HFFc6 (cell line): Measurements from ENCODE around the gene CACFD1. TPM values are rescaled to one million over a fixed set of nuclear protein-coding genes. Genes with fewer than 3 reads are reported as not detected.

ENCODE experiments used
- DNase-seq: peaks from one replicate; pipeline ENCODE4 v3.0.0-alpha.2; 2018
- H3K27ac Mint-ChIP-seq: 2 replicates; pipeline ENCODE4 v1.8.0; 2020; ENCODE audit warnings: mild to moderate bottlenecking, mixed read lengths
- H3K27me3 Mint-ChIP-seq: 2 replicates; pipeline ENCODE4 v1.8.0; 2021; ENCODE audit warnings: mild to moderate bottlenecking, moderate library complexity, mixed read lengths; ENCODE audit not compliant: insufficient read depth
- H3K36me3 Mint-ChIP-seq: 2 replicates; pipeline ENCODE4 v1.8.0; 2021; ENCODE audit warnings: low read depth, mixed read lengths
- H3K4me1 Mint-ChIP-seq: 2 replicates; pipeline ENCODE4 v1.8.0; 2020; ENCODE audit warnings: low read depth, mixed read lengths
- H3K4me3 Mint-ChIP-seq: 2 replicates; pipeline ENCODE4 v1.8.0; 2020; ENCODE audit warnings: mild to moderate bottlenecking, moderate library complexity, mixed read lengths
- H3K9me3 Mint-ChIP-seq: 2 replicates; pipeline ENCODE4 v1.8.0; 2020; ENCODE audit warnings: mild to moderate bottlenecking, mixed read lengths
- total RNA-seq, 6 experiments: library from RNA; stranded (reverse); fragmentation: NEBNext Ultra II Directional; extraction: Animal tissue kit (Norgen Biotek cat#: 25700); gene quantifications; 2 replicates in 1 of 6; 3 replicates in 5 of 6; pipeline ENCODE4 v1.2.3, GENCODE V29; 2021
- TF ChIP-seq, protein P1 (sequence below): fragments of 200-600 bp; sonication (generic); IDR thresholded peaks from 2 replicates; pipeline ENCODE4 v1.5.0; 2021; ENCODE audit warnings: antibody characterized with exemption, mild to moderate bottlenecking

The CACFD1 gene
- total RNA-seq, 6 experiments from 2014 or later, result 5.0 to 9.1 (median 6.7) TPM

DNA sequence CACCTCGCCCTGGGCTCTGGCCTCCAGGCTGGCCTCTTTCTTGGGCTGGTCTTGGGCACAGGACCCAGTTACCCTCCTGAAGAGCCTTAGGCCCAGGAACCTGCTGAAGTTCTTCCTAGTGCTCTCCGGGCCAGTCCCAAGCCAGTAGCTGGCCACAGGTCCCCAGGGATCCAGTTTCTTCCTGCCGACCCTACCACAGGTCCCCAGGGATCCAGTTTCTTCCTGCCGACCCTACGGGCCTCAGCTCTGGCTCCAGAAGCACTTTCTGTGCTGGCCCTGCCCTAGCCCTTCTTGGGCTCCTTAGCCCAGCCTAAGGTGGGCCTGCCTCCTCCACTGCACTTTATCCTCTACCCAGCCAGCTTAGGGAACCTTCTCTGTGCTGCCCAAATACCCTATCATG is 18.2 kb upstream of the CACFD1 start:
- no peaks in the 10 kb centered on the region for H3K4me1 Mint-ChIP-seq
- no peak overlapping the region for H3K4me3 Mint-ChIP-seq
- no peak for DNase-seq
- no peaks in the 10 kb centered on the region for H3K36me3 Mint-ChIP-seq
- TF ChIP-seq, protein P1, sequence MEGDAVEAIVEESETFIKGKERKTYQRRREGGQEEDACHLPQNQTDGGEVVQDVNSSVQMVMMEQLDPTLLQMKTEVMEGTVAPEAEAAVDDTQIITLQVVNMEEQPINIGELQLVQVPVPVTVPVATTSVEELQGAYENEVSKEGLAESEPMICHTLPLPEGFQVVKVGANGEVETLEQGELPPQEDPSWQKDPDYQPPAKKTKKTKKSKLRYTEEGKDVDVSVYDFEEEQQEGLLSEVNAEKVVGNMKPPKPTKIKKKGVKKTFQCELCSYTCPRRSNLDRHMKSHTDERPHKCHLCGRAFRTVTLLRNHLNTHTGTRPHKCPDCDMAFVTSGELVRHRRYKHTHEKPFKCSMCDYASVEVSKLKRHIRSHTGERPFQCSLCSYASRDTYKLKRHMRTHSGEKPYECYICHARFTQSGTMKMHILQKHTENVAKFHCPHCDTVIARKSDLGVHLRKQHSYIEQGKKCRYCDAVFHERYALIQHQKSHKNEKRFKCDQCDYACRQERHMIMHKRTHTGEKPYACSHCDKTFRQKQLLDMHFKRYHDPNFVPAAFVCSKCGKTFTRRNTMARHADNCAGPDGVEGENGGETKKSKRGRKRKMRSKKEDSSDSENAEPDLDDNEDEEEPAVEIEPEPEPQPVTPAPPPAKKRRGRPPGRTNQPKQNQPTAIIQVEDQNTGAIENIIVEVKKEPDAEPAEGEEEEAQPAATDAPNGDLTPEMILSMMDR, result no peak
- no peak overlapping the region for H3K27ac Mint-ChIP-seq
- no peaks in the 10 kb centered on the region for H3K9me3 Mint-ChIP-seq
- peaks cover 30% of the 10 kb centered on the region for H3K27me3 Mint-ChIP-seq

DNA sequence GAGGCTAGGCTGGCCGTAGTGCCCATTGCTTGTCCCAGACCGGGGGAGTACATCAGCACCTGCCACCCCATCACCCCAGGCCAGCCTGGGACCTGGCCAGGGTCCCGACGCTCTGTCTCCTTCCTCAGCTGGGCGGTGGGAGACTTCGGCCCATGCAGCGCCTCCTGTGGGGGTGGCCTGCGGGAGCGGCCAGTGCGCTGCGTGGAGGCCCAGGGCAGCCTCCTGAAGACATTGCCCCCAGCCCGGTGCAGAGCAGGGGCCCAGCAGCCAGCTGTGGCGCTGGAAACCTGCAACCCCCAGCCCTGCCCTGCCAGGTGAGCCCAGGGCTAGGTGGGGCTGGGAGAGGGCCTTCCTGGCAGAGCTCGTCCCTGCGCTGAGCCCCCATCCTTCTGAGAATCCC is 16.5 kb upstream of the CACFD1 start:
- Mint-ChIP-seq H3K4me1 (no peaks in the 10 kb centered on the region), H3K27ac (no peak overlapping the region), H3K4me3 (no peak overlapping the region), H3K27me3 (peaks cover 29% of the 10 kb centered on the region), H3K9me3 (no peaks in the 10 kb centered on the region), H3K36me3 (no peaks in the 10 kb centered on the region)
- TF ChIP-seq, protein P1, result no peak; the same call in 1 of the 2 replicates
- no peak for DNase-seq

DNA sequence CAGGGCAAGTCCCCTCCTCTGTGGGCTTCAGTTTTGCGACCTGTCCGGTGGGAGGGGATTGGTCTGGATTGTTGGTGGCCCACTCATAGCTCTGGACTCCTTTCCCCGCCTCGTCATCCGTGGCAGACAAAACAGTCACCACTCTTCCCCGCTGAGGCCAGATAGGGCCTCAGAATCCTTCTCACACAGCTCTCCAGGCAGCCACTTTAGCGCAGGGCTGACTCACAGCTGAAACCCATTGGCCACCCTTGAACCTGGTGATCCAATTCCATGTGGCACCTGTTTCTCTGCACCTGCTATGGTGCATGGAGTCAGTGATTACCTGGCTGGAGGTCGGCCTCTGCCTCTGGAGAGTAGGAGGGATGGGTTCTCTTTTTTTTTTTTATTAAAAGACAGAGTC is 15.8 kb upstream of the CACFD1 start:
- Mint-ChIP-seq H3K4me3 (no peak overlapping the region), H3K27ac (no peak overlapping the region), H3K9me3 (no peaks in the 10 kb centered on the region), H3K27me3 (peaks cover 25% of the 10 kb centered on the region), H3K4me1 (no peaks in the 10 kb centered on the region), H3K36me3 (no peaks in the 10 kb centered on the region)
- TF ChIP-seq, protein P1, result no peak
- DNase-seq, result peak; percentile 11

DNA sequence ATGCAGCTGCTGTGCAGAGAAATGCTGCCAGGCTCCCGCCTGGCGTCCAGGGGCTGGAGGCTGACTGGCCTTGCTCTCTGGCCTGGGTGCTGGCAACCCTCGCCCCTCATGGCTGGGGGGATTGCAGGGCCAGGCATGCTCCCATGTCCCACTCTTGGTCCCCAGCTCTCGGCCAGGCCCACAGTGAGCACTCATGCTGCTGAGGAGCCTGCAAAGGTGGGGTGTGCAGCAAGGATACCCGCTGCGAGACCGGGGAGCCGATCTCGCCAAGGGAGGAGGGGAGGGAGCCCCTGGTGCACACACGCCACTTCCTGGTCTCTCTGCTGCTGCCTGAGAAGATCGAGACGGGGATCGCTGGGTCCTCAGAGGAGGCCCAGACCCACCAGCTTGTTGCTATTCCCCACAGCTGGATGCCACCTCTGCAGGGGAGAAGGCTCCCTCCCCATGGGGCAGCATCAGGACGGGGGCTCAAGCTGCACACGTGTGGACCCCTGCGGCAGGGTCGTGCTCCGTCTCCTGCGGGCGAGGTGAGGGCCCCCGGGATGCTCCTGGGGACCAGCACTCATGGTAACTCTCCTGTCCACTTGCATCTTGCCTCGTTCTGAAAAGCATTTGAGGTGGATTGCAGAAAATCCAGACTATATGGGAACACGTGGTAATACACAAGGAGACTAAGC is 14.3 kb upstream of the CACFD1 start:
- Mint-ChIP-seq H3K9me3 (no peaks in the 10 kb centered on the region), H3K36me3 (no peaks in the 10 kb centered on the region), H3K27ac (no peak overlapping the region), H3K4me1 (no peaks in the 10 kb centered on the region), H3K27me3 (peaks cover 19% of the 10 kb centered on the region), H3K4me3 (no peak overlapping the region)
- DNase-seq, result no peak
- TF ChIP-seq, protein P1, result no peak

DNA sequence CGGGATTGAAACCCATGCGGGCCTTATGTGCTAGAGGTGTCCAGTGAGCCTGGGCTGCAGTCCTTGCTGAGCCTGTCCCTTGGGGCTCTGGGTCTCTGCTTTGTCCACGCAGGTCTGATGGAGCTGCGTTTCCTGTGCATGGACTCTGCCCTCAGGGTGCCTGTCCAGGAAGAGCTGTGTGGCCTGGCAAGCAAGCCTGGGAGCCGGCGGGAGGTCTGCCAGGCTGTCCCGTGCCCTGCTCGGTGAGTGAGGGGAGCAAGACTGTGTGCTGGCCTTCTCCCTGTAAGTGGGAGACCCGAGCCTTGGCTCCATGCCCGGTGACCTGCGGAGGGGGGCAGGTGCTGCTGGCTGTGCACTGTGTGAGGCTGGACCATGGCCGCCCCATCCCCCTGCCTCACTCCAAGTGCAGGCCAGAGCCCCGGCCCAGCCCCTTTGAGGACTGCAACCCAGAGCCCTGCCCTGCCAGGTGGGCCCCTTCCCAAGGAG is 11.2 kb upstream of the CACFD1 start:
- TF ChIP-seq, protein P1, result no peak
- Mint-ChIP-seq H3K27ac (no peak overlapping the region), H3K9me3 (no peaks in the 10 kb centered on the region), H3K27me3 (peaks cover 11% of the 10 kb centered on the region), H3K36me3 (no peaks in the 10 kb centered on the region), H3K4me3 (no peak overlapping the region), H3K4me1 (no peaks in the 10 kb centered on the region)
- no peak for DNase-seq
